GM18951 (cell line): ENCODE measurements around the gene CPS1.

Source experiments
- POLR2A ChIP-seq: IDR thresholded peaks from 4 replicates; pipeline ENCODE4 v1.6.1; 2011; ENCODE audit warnings: mild to moderate bottlenecking; ENCODE audit not compliant: insufficient read length, insufficient read depth; ENCODE audit errors: extremely low read depth
- in situ Hi-C: fragments of 300-500 bp; cut with MboI; formaldehyde crosslinking; loops from one replicate; pipeline ENCODE4 v1.12.0; 2022; ENCODE audit warnings: low sequenced_read_pairs, mixed read lengths, inconsistent platforms; ENCODE audit not compliant: unreplicated experiment

Gene CPS1

GRCh38 chr2:210642333-210642732 is 85.9 kb downstream of the CPS1 start:
- in situ Hi-C loops, result no loop called here
- TF ChIP-seq POLR2A, result no peak

GRCh38 chr2:210647151-210647550 is 90.8 kb downstream of the CPS1 start:
- in situ Hi-C loops, result no loop called here
- TF ChIP-seq POLR2A, result no peak

- no peak for TF ChIP-seq POLR2A
- in situ Hi-C loops, result no loop called here
Observed at GRCh38 chr2:210654091-210654490, 97.7 kb downstream of the CPS1 start.

- in situ Hi-C loops, result no loop called here
- TF ChIP-seq POLR2A, result no peak
Observed at GRCh38 chr2:210655229-210655975, 99.0 kb downstream of the CPS1 start.

GRCh38 chr2:210657874-210658273 is 101.5 kb downstream of the CPS1 start:
- in situ Hi-C loops, result no loop called here

GRCh38 chr2:210660751-210661150 is 104.4 kb downstream of the CPS1 start:
- TF ChIP-seq POLR2A, result no peak
- in situ Hi-C loops, result no loop called here

More at GRCh38 chr2:210657874-210658273, 101.5 kb downstream of the CPS1 start:
- TF ChIP-seq POLR2A, result no peak

- in situ Hi-C loops, result no loop called here
Observed at GRCh38 chr2:210662560-210662959, 106.2 kb downstream of the CPS1 start.

GRCh38 chr2:210663631-210664089 is 107.3 kb downstream of the CPS1 start:
- no peak for TF ChIP-seq POLR2A
- in situ Hi-C loops, result no loop called here

More at GRCh38 chr2:210662560-210662959, 106.2 kb downstream of the CPS1 start:
- TF ChIP-seq POLR2A, result no peak

GRCh38 chr2:210667711-210668110 is 111.3 kb downstream of the CPS1 start:
- in situ Hi-C loops, result no loop called here
- no peak for TF ChIP-seq POLR2A

GRCh38 chr2:210671065-210671464 is 114.7 kb downstream of the CPS1 start:
- in situ Hi-C loops, result no loop called here
- TF ChIP-seq POLR2A, result no peak

GRCh38 chr2:210673117-210673516 is 116.7 kb downstream of the CPS1 start:
- in situ Hi-C loops, result no loop called here
- TF ChIP-seq POLR2A, result no peak

- no peak for TF ChIP-seq POLR2A
Observed at GRCh38 chr2:210676067-210676466, 119.7 kb downstream of the CPS1 start.

GRCh38 chr2:210681491-210681890 is 125.1 kb downstream of the CPS1 start:
- in situ Hi-C loops, result no loop called here
- TF ChIP-seq POLR2A, result no peak

More at GRCh38 chr2:210676067-210676466, 119.7 kb downstream of the CPS1 start:
- in situ Hi-C loops, result no loop called here

- in situ Hi-C loops, result no loop called here
- TF ChIP-seq POLR2A, result no peak
Observed at GRCh38 chr2:210686401-210686800, 130.0 kb downstream of the CPS1 start.

GRCh38 chr2:210687786-210688470 is 131.5 kb downstream of the CPS1 start:
- no peak for TF ChIP-seq POLR2A
- in situ Hi-C loops, result no loop called here
